Measurements from ENCODE around the gene DAZ3. TPM values are rescaled to one million over a fixed set of nuclear protein-coding genes. Genes with fewer than 3 reads are reported as not detected.
"Not testable (repeated sequence)": the region's sequence is repeated elsewhere in the genome, so short reads cannot be mapped to it uniquely, and the experiment has no call there.

DAZ3 gene
- not detected for total RNA-seq

GRCh38 chrY:24813293-24813692 is at the start of gene DAZ3:
Gene DAZ3, minus strand, starts transcription at chrY:24813393. Its CDS starts 208 bp downstream, at chrY:24813185.
- not testable (repeated sequence) for DNase-seq

GRCh38 chrY:24833619-24834018 is 20.4 kb upstream of the DAZ3 start, which contains the start of gene DAZ4:
Gene DAZ4, plus strand, starts transcription at chrY:24833919. Its CDS starts 208 bp downstream, at chrY:24834127.
- not testable (repeated sequence) for DNase-seq

- DNase-seq, result not testable (repeated sequence)
Measured at GRCh38 chrY:24825069-24825468, 11.9 kb upstream of the DAZ3 start.

GRCh38 chrY:24824184-24824879 is 11.1 kb upstream of the DAZ3 start:
- not testable (repeated sequence) for DNase-seq

- not testable (repeated sequence) for DNase-seq
Measured at GRCh38 chrY:24821836-24822235, 8.6 kb upstream of the DAZ3 start.

Other genes with a start within 250 kb of the DAZ3 start
- not detected for gene BPY2B, start 195.4 kb downstream of the DAZ3 start, total RNA-seq
- not detected for gene DAZ4, start 20.5 kb upstream of the DAZ3 start, total RNA-seq
- gene BPY2C, start 238.7 kb upstream of the DAZ3 start, total RNA-seq, result not detected

Measured in skin of body (tissue), 2 donors.